Jurkat, Clone E6-1 (cell line): ENCODE measurements around the gene TMPRSS3.

Experiments used
- DNase-seq: peaks from one replicate; pipeline ENCODE4 v3.0.0-alpha.2; 2011; ENCODE audit warnings: low read depth, low spot score
- H3K4me3 ChIP-seq: 2 replicates; pipeline ENCODE4 v1.5.1; 2011; ENCODE audit warnings: mild to moderate bottlenecking, low read length, control low read depth, moderate library complexity

The TMPRSS3 gene

GRCh38 chr21:42378418-42378817, 17.4 kb downstream of the TMPRSS3 start:
- no peak overlapping the region for H3K4me3 ChIP-seq
- no peak for DNase-seq

GRCh38 chr21:42377951-42378340, 17.9 kb downstream of the TMPRSS3 start:
- no peak overlapping the region for H3K4me3 ChIP-seq
- no peak for DNase-seq

GRCh38 chr21:42377211-42377950, 18.5 kb downstream of the TMPRSS3 start:
- H3K4me3 ChIP-seq, result no peak overlapping the region
- DNase-seq, result no peak

GRCh38 chr21:42376338-42376982, 19.4 kb downstream of the TMPRSS3 start:
- DNase-seq, result no peak
- H3K4me3 ChIP-seq, result no peak overlapping the region

GRCh38 chr21:42375966-42376337, 19.9 kb downstream of the TMPRSS3 start:
- no peak for DNase-seq
- no peak overlapping the region for H3K4me3 ChIP-seq

GRCh38 chr21:42375506-42375905, 20.3 kb downstream of the TMPRSS3 start:
- H3K4me3 ChIP-seq, result no peak overlapping the region
- no peak for DNase-seq

GRCh38 chr21:42374864-42375499, 20.9 kb downstream of the TMPRSS3 start:
- peak; percentile 33 for DNase-seq

GRCh38 chr21:42374457-42374856, 21.4 kb downstream of the TMPRSS3 start:
- H3K4me3 ChIP-seq, result no peak overlapping the region
- no peak for DNase-seq

More at GRCh38 chr21:42374864-42375499, 20.9 kb downstream of the TMPRSS3 start:
- H3K4me3 ChIP-seq, result no peak overlapping the region

GRCh38 chr21:42373908-42374455, 21.9 kb downstream of the TMPRSS3 start:
- no peak overlapping the region for H3K4me3 ChIP-seq
- no peak for DNase-seq

- DNase-seq, result no peak
These were observed 22.5 kb downstream of the TMPRSS3 start for GRCh38 chr21:42373196-42373907.

GRCh38 chr21:42370894-42371654, 24.8 kb downstream of the TMPRSS3 start:
- DNase-seq, result no peak
- H3K4me3 ChIP-seq, result no peak overlapping the region

More at GRCh38 chr21:42373196-42373907, 22.5 kb downstream of the TMPRSS3 start:
- no peak overlapping the region for H3K4me3 ChIP-seq

- no peak for DNase-seq
- no peak overlapping the region for H3K4me3 ChIP-seq
These were observed 26.0 kb downstream of the TMPRSS3 start for GRCh38 chr21:42369821-42370220.

GRCh38 chr21:42367367-42368165, 28.3 kb downstream of the TMPRSS3 start:
- H3K4me3 ChIP-seq, result no peak overlapping the region
- DNase-seq, result no peak

- no peak for DNase-seq
- no peak within 1 kb of the TSS for H3K4me3 ChIP-seq
These were observed 29.4 kb downstream of the TMPRSS3 start, which contains the start of gene TFF1 for GRCh38 chr21:42366292-42367010. Gene TFF1, minus strand, starts transcription at chr21:42366535. Its CDS starts 40 bp downstream, at chr21:42366495.

GRCh38 chr21:42365770-42366169, 30.1 kb downstream of the TMPRSS3 start:
- no peak for DNase-seq
- H3K4me3 ChIP-seq, result no peak overlapping the region

GRCh38 chr21:42364304-42364865, 31.5 kb downstream of the TMPRSS3 start:
- no peak overlapping the region for H3K4me3 ChIP-seq
- no peak for DNase-seq

- DNase-seq, result no peak
- no peak overlapping the region for H3K4me3 ChIP-seq
These were observed 32.5 kb downstream of the TMPRSS3 start for GRCh38 chr21:42363312-42363711.
